ENCODE results near the gene RPS6KC1. TPM values are rescaled to one million over a fixed set of nuclear protein-coding genes. Genes with fewer than 3 reads are reported as not detected.

RPS6KC1 gene
- total RNA-seq, 2 donors from 2014 or later = 20.2 to 23.5 TPM

- intact Hi-C loops (cut with DNase I) = no loop called here
- DNase-seq (ENCODE audit: low spot score) = no peak
Measured at GRCh38 chr1:213256438-213257087, 205.5 kb downstream of the RPS6KC1 start.

- DNase-seq (ENCODE audit: low spot score) = no peak
- intact Hi-C loops (cut with DNase I) = no loop called here
Measured at GRCh38 chr1:213260311-213261075, 209.5 kb downstream of the RPS6KC1 start.

GRCh38 chr1:213264531-213264930 lies 213.5 kb downstream of the RPS6KC1 start:
- DNase-seq (ENCODE audit: low spot score) = no peak
- intact Hi-C loops (cut with DNase I) = no loop called here

GRCh38 chr1:213266983-213267772 lies 216.1 kb downstream of the RPS6KC1 start:
- intact Hi-C loops (cut with DNase I) = no loop called here

GRCh38 chr1:213268221-213268620 lies 217.2 kb downstream of the RPS6KC1 start:
- no peak for DNase-seq (ENCODE audit: low spot score)
- intact Hi-C loops (cut with DNase I) = no loop called here

More at GRCh38 chr1:213266983-213267772, 216.1 kb downstream of the RPS6KC1 start:
- no peak for DNase-seq (ENCODE audit: low spot score)

GRCh38 chr1:213269829-213270228 lies 218.8 kb downstream of the RPS6KC1 start:
- intact Hi-C loops (cut with DNase I) = no loop called here

GRCh38 chr1:213273546-213273945 lies 222.5 kb downstream of the RPS6KC1 start:
- no peak for DNase-seq (ENCODE audit: low spot score)
- intact Hi-C loops (cut with DNase I) = no loop called here

More at GRCh38 chr1:213269829-213270228, 218.8 kb downstream of the RPS6KC1 start:
- DNase-seq (ENCODE audit: low spot score) = no peak

GRCh38 chr1:213274140-213274539 lies 223.1 kb downstream of the RPS6KC1 start:
- intact Hi-C loops (cut with DNase I) = no loop called here
- DNase-seq (ENCODE audit: low spot score) = no peak

GRCh38 chr1:213275293-213275692 lies 224.3 kb downstream of the RPS6KC1 start:
- intact Hi-C loops (cut with DNase I) = no loop called here
- no peak for DNase-seq (ENCODE audit: low spot score)

- intact Hi-C loops (cut with DNase I) = no loop called here
Measured at GRCh38 chr1:213276236-213276635, 225.2 kb downstream of the RPS6KC1 start.

GRCh38 chr1:213277036-213277435 lies 226.0 kb downstream of the RPS6KC1 start:
- intact Hi-C loops (cut with DNase I) = no loop called here
- no peak for DNase-seq (ENCODE audit: low spot score)

More at GRCh38 chr1:213276236-213276635, 225.2 kb downstream of the RPS6KC1 start:
- DNase-seq (ENCODE audit: low spot score) = no peak

- intact Hi-C loops (cut with DNase I) = no loop called here
- DNase-seq (ENCODE audit: low spot score) = no peak
Measured at GRCh38 chr1:213279410-213279809, 228.4 kb downstream of the RPS6KC1 start.

GRCh38 chr1:213281640-213282301 lies 230.7 kb downstream of the RPS6KC1 start:
- DNase-seq (ENCODE audit: low spot score) = no peak
- intact Hi-C loops (cut with DNase I) = no loop called here

- no peak for DNase-seq (ENCODE audit: low spot score)
- intact Hi-C loops (cut with DNase I) = no loop called here
Measured at GRCh38 chr1:213284626-213285025, 233.6 kb downstream of the RPS6KC1 start.

GRCh38 chr1:213286235-213286634 lies 235.2 kb downstream of the RPS6KC1 start:
- intact Hi-C loops (cut with DNase I) = no loop called here
- no peak for DNase-seq (ENCODE audit: low spot score)

GRCh38 chr1:213287987-213288386 lies 236.9 kb downstream of the RPS6KC1 start:
- no peak for DNase-seq (ENCODE audit: low spot score)
- intact Hi-C loops (cut with DNase I) = no loop called here

GRCh38 chr1:213291526-213291925 lies 240.5 kb downstream of the RPS6KC1 start:
- intact Hi-C loops (cut with DNase I) = no loop called here
- DNase-seq (ENCODE audit: low spot score) = no peak

GRCh38 chr1:213292614-213293013 lies 241.6 kb downstream of the RPS6KC1 start:
- intact Hi-C loops (cut with DNase I) = no loop called here
- DNase-seq (ENCODE audit: low spot score) = no peak

GRCh38 chr1:213295860-213296259 lies 244.8 kb downstream of the RPS6KC1 start:
- no peak for DNase-seq (ENCODE audit: low spot score)
- intact Hi-C loops (cut with DNase I) = no loop called here

GRCh38 chr1:213296558-213296957 lies 245.5 kb downstream of the RPS6KC1 start:
- DNase-seq (ENCODE audit: low spot score) = no peak
- intact Hi-C loops (cut with DNase I) = no loop called here
